ENCODE results near the gene PNMA6E. TPM values are rescaled to one million over a fixed set of nuclear protein-coding genes. Genes with fewer than 3 reads are reported as not detected.

Gene PNMA6E
- total RNA-seq, 4 donors from 2014 or later = not detected

- no peak for DNase-seq
- intact Hi-C loops (cut with DNase I; ENCODE audit: low total_unique reads) = no loop called here
- Histone ChIP-seq H3K4me3 (no peak overlapping the region), H3K4me1 (no peaks in the 10 kb centered on the region), H3K36me3 (no peaks in the 10 kb centered on the region), H3K27ac (no peak overlapping the region), H3K27me3 (no peaks in the 10 kb centered on the region), H3K9me3 (no peaks in the 10 kb centered on the region)
- TF ChIP-seq CTCF (IDR thresholded peaks at IDR 0.05) (no peak), POLR2A (IDR thresholded peaks at IDR 0.05) (no peak)
Observed at GRCh38 chrX:153382563-153383482, 18.3 kb downstream of the PNMA6E start.

GRCh38 chrX:153381684-153382532, 19.2 kb downstream of the PNMA6E start:
- DNase-seq = peak in 1 of 2 donors; percentile 31
- no peaks in the 10 kb centered on the region for H3K27me3 ChIP-seq
- H3K27ac ChIP-seq = no peak overlapping the region
- H3K4me1 ChIP-seq = no peaks in the 10 kb centered on the region
- no peak overlapping the region for H3K4me3 ChIP-seq
- H3K36me3 ChIP-seq = no peaks in the 10 kb centered on the region
- no peaks in the 10 kb centered on the region for H3K9me3 ChIP-seq
- no peak for TF ChIP-seq CTCF (IDR thresholded peaks at IDR 0.05)
- TF ChIP-seq POLR2A (IDR thresholded peaks at IDR 0.05) = no peak
- intact Hi-C loops (cut with DNase I; ENCODE audit: low total_unique reads) = no loop called here

GRCh38 chrX:153380691-153381090, 20.5 kb downstream of the PNMA6E start:
- intact Hi-C loops (cut with DNase I; ENCODE audit: low total_unique reads) = no loop called here
- H3K27me3 ChIP-seq = no peaks in the 10 kb centered on the region
- DNase-seq = no peak
- no peaks in the 10 kb centered on the region for H3K36me3 ChIP-seq
- H3K4me3 ChIP-seq = no peak overlapping the region
- no peak overlapping the region for H3K27ac ChIP-seq
- no peak for TF ChIP-seq POLR2A (IDR thresholded peaks at IDR 0.05)
- no peak for TF ChIP-seq CTCF (IDR thresholded peaks at IDR 0.05)
- H3K4me1 ChIP-seq = no peaks in the 10 kb centered on the region
- no peaks in the 10 kb centered on the region for H3K9me3 ChIP-seq

GRCh38 chrX:153379971-153380581, 21.1 kb downstream of the PNMA6E start:
- DNase-seq = no peak
- no peak for TF ChIP-seq POLR2A (IDR thresholded peaks at IDR 0.05)
- no peak for TF ChIP-seq CTCF (IDR thresholded peaks at IDR 0.05)
- H3K4me1 ChIP-seq = no peaks in the 10 kb centered on the region
- no peaks in the 10 kb centered on the region for H3K36me3 ChIP-seq
- H3K4me3 ChIP-seq = no peak overlapping the region
- no peaks in the 10 kb centered on the region for H3K9me3 ChIP-seq
- H3K27me3 ChIP-seq = no peaks in the 10 kb centered on the region
- no peak overlapping the region for H3K27ac ChIP-seq
- intact Hi-C loops (cut with DNase I; ENCODE audit: low total_unique reads) = no loop called here

All from uterus (tissue), 4 donors.